GM12873 (cell line): ENCODE results near the gene MTHFS.

ENCODE experiments used
- TF ChIP-seq, protein P1 (sequence below): IDR thresholded peaks from 2 replicates; pipeline ENCODE4 v1.5.1; 2012; ENCODE audit warnings: low read depth, mild to moderate bottlenecking, moderate library complexity, low read length, control low read depth; ENCODE audit not compliant: insufficient read depth; ENCODE audit errors: missing control alignments

MTHFS gene

DNA sequence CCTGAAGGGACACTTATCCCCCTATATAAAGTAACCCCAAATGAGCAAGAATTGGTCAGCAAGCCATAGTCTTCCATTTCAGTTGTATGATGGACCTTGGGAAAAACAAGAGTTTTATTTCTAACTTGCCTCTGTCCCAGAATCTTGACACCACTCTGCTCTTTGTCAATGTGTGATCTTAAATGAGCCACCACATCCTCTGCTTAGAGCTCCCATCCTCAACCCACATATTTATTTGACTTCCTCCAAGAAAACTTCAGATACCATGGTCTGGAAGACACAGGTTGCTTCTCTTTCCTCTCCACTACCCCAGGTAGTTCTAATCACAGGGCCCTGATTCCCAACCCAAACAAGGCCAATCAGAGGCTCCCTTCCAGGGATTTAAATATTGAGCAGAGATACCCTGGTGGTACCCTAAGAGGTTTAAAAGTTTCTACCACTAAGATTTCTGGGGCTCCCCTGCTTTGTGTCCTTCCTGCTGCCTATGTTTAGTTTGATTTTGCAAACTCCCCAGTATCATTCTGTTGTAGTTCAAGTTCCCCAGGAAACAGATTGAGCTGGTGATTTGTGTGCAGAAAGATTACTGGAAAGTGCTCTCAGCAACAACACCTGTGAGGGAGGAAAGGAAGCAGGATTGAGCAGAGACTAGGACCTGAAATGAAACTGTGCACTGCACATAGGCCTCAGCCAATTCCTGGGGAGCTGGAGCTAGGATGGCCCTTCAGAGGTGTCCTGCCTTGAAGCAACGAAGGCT lies 64.3 kb downstream of the MTHFS start:
- TF ChIP-seq, protein P1, sequence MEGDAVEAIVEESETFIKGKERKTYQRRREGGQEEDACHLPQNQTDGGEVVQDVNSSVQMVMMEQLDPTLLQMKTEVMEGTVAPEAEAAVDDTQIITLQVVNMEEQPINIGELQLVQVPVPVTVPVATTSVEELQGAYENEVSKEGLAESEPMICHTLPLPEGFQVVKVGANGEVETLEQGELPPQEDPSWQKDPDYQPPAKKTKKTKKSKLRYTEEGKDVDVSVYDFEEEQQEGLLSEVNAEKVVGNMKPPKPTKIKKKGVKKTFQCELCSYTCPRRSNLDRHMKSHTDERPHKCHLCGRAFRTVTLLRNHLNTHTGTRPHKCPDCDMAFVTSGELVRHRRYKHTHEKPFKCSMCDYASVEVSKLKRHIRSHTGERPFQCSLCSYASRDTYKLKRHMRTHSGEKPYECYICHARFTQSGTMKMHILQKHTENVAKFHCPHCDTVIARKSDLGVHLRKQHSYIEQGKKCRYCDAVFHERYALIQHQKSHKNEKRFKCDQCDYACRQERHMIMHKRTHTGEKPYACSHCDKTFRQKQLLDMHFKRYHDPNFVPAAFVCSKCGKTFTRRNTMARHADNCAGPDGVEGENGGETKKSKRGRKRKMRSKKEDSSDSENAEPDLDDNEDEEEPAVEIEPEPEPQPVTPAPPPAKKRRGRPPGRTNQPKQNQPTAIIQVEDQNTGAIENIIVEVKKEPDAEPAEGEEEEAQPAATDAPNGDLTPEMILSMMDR, result no peak

- TF ChIP-seq, protein P1, result no peak
These were observed 65.2 kb downstream of the MTHFS start for GRCh38 chr15:79831604-79832003.

DNA sequence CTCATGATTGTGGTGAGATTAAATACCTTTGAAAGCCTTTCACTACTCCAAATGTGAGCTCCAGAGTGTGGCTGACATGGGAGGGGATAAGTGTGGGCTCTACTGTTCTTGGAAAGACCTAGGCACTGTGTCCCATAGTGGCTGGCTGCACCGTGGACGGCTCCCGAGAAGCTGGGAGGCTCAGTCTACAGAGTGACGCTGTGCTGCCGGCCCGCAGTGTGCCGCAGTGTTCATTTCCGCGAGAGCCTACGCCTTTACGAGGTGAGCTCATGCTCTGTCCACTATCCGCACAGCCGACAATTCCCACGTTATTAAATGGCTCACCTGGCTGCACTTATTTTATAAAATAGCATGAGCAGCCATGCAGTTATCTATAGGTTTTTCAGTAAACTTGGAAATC lies 66.9 kb downstream of the MTHFS start:
- TF ChIP-seq, protein P1, result no peak

DNA sequence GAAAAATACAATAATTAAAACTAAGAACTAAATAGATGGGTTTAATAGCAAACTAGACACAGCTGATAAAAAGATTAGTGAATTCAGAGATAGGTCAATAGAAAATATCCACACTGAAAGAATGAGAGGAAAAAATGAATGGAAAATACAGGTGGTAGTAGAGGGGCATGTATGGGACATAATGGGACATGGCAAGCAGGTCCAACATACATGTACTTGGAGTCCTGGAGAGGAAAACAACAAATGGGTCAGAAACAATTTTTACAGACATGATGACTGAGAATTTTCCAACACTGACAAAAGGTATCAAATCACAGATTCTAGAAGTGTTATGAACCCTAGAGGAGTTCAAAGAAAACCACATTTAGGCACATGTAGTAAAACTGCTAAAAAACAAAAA lies 68.4 kb downstream of the MTHFS start:
- TF ChIP-seq, protein P1, result no peak

- TF ChIP-seq, protein P1, result no peak
These were observed 70.0 kb downstream of the MTHFS start for GRCh38 chr15:79826800-79827199.

DNA sequence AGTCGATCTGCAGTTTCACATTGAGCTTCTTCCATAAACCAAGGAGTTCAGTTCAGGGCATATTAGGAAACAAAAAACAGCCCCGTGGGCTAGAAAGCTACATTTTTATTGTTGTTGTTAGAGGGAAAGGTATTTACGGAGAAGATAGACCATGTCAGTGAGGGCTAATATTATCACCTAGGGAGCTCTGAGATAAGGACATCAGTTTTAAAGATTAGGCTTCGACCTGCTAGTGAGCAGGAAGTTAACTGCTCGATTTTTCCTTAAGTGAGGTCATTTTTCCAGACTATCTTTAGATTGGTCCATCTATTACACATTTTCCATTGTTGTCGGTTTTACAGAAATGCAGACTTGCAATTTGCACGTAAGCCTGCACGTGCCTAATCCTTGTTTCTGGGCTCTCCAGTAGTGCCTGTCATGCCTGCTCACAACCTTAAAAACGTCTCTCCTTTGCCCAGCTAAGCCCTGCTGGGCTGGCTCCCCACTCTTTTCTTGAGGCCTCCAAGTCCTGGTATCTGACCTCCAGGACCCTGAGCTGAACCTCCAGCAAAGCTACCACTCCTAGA lies 72.6 kb downstream of the MTHFS start:
- TF ChIP-seq, protein P1, result no peak

GRCh38 chr15:79820820-79821219 lies 76.0 kb downstream of the MTHFS start:
- TF ChIP-seq, protein P1, result no peak
